HG03045 (cell line): ENCODE measurements around the gene ATXN7.

ENCODE experiments used
- ATAC-seq: cut with Tn5 transposase; IDR thresholded peaks from one replicate; pipeline ENCODE4 v1.9.1; 2021; ENCODE audit warnings: mild to moderate bottlenecking, moderate library complexity; ENCODE audit not compliant: unreplicated experiment

The ATXN7 gene

GRCh38 chr3:64046592-64046991 is 182.9 kb downstream of the ATXN7 start:
- no peak for ATAC-seq

- ATAC-seq = no peak
Measured at GRCh38 chr3:64046996-64047594, 183.4 kb downstream of the ATXN7 start.

GRCh38 chr3:64047787-64048186 is 184.1 kb downstream of the ATXN7 start:
- no peak for ATAC-seq

- no peak for ATAC-seq
Measured at GRCh38 chr3:64048631-64049061, 185.0 kb downstream of the ATXN7 start.

GRCh38 chr3:64049136-64049535 is 185.5 kb downstream of the ATXN7 start:
- no peak for ATAC-seq

GRCh38 chr3:64049832-64050231 is 186.2 kb downstream of the ATXN7 start:
- ATAC-seq = no peak
